GM12891 (cell line): ENCODE measurements around the gene UBAP1L.

Experiments used
- PAX5 ChIP-seq: IDR thresholded peaks from 2 replicates; pipeline ENCODE4 v1.6.1; 2011; ENCODE audit warnings: low read length, moderate library complexity, mild to moderate bottlenecking; ENCODE audit not compliant: insufficient read depth, severe bottlenecking
- POLR2A ChIP-seq: IDR thresholded peaks from 2 replicates; pipeline ENCODE4 v1.6.1; 2011; ENCODE audit warnings: low read depth, low read length, control low read depth
- POLR2AphosphoS5 ChIP-seq: IDR thresholded peaks from 2 replicates; pipeline ENCODE4 v1.6.1; 2011; ENCODE audit warnings: low read depth, low read length, control low read depth
- POU2F2 ChIP-seq: IDR thresholded peaks from 2 replicates; pipeline ENCODE4 v1.6.1; 2011; ENCODE audit warnings: low read depth, mild to moderate bottlenecking, control low read depth, low read length, moderate library complexity
- SPI1 ChIP-seq: IDR thresholded peaks from 2 replicates; pipeline ENCODE4 v1.6.1; 2011; ENCODE audit warnings: low read depth, low read length, control low read depth
- TAF1 ChIP-seq: IDR thresholded peaks from 2 replicates; pipeline ENCODE4 v1.6.1; 2011; ENCODE audit warnings: low read depth, low read length, control low read depth

- TF ChIP-seq TAF1: no peak
- TF ChIP-seq POLR2A: no peak
- no peak for TF ChIP-seq POLR2AphosphoS5
- no peak for TF ChIP-seq POU2F2
- no peak for TF ChIP-seq SPI1
- TF ChIP-seq PAX5: no peak
Measured at GRCh38 chr15:65068403-65068788, 46.6 kb downstream of the UBAP1L start.
